Breast epithelium (tissue), 4 donors: ENCODE measurements around the gene RRM2. TPM values are rescaled to one million over a fixed set of nuclear protein-coding genes. Genes with fewer than 3 reads are reported as not detected.
A peak's percentile ranks its signal among the peaks of the same experiment; 100 is the strongest.

ENCODE experiments used
- DNase-seq, 2 donors: peaks; one replicate each; pipeline ENCODE4 v3.0.0-alpha.2; 2019; ENCODE audit warnings: low spot score in 2 of 2
- H3K27ac ChIP-seq, 2 donors: fragments of 200-600 bp; sonication (generic) in 1 of 2; one replicate each; pipeline ENCODE4 v1.5.1; 2016 to 2019; ENCODE audit warnings: mild to moderate bottlenecking in 1 of 2
- H3K27me3 ChIP-seq, 2 donors: fragments of 200-600 bp; sonication (generic) in 1 of 2; one replicate each; pipeline versions ENCODE4 v1.5.1 to v1.6.0; 2017 to 2019; ENCODE audit warnings: control low read depth in 1 of 2, mild to moderate bottlenecking in 1 of 2
- H3K36me3 ChIP-seq: fragments of 200-600 bp; one replicate; pipeline ENCODE4 v1.5.1; 2019
- H3K4me1 ChIP-seq, 2 donors: fragments of 200-600 bp; sonication (generic); one replicate each; pipeline ENCODE4 v1.5.1; 2016 to 2019; ENCODE audit warnings: control low read depth in 1 of 2
- H3K4me3 ChIP-seq, 3 donors: fragments of 200-600 bp; sonication (generic); 1 replicate in 2 of 3; 2 replicates in 1 of 3; pipeline ENCODE4 v1.5.1; 2016 to 2019; ENCODE audit warnings: mild to moderate bottlenecking in 3 of 3, moderate library complexity in 2 of 3
- H3K9me3 ChIP-seq, 2 donors: fragments of 200-600 bp; sonication (generic) in 1 of 2; one replicate each; pipeline ENCODE4 v1.5.1; 2016 to 2019; ENCODE audit warnings: control low read depth in 1 of 2
- POLR2A ChIP-seq: fragments of 450-650 bp; IDR thresholded peaks from one replicate; pipeline ENCODE4 v1.6.1; 2016; ENCODE audit warnings: antibody characterized with exemption, mild to moderate bottlenecking, moderate library complexity
- POLR2AphosphoS5 ChIP-seq, 3 donors: sonication (generic); formaldehyde crosslinking; IDR thresholded peaks; one replicate each; pipeline ENCODE4 v1.6.1; 2017; ENCODE audit warnings: antibody characterized with exemption in 3 of 3
- intact Hi-C: fragments of 100-400 bp; cut with DNase I; formaldehyde crosslinking; loops from one replicate; pipeline ENCODE4 v1.15.1; 2023; ENCODE audit warnings: low total_unique reads
- total RNA-seq, 3 donors: library from RNA; depleted of rRNA; stranded (reverse); fragments of >200 nt; gene quantifications; one replicate each; pipeline ENCODE4 v1.1.0, GENCODE V29; 2016
- TF ChIP-seq, protein P1 (sequence below), 3 donors: fragments of 450-650 bp; IDR thresholded peaks; one replicate each; pipeline ENCODE4 v1.5.1; 2016 to 2017; ENCODE audit warnings: antibody characterized with exemption in 3 of 3, mild to moderate bottlenecking in 3 of 3, moderate library complexity in 3 of 3

Gene RRM2
- total RNA-seq, 3 donors from 2014 or later, result 0.98 to 2.6 (median 1.6) TPM

DNA sequence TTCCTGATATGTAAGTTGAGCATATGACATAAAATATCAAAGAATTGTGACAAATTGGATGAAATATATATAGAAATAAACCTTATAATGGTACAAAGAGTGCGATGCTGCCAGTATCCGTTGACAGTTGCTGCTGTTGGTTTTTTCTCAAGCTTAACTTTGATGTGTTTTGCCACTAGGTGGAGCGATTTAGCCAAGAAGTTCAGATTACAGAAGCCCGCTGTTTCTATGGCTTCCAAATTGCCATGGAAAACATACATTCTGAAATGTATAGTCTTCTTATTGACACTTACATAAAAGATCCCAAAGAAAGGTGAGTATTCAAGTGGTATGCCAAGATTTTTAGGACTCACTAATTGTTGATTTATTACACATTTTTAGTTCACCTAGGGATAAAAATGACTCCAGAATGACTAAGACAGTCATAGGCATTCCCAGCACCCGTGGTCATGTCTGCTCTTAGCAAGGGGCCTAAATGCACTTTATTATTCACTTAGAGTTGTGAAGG is 2.1 kb downstream of the RRM2 start:
- no peak for DNase-seq
- Histone ChIP-seq H3K4me1 (peaks cover 4 to 12% of the 10 kb centered on the region in 2 donors), H3K36me3 (no peaks in the 10 kb centered on the region), H3K9me3 (no peaks in the 10 kb centered on the region), H3K4me3 (no peak overlapping the region), H3K27ac (no peak overlapping the region), H3K27me3 (peaks cover 0 to 19% of the 10 kb centered on the region in 2 donors)
- intact Hi-C loops, result no loop called here
- TF ChIP-seq POLR2A, result no peak
- TF ChIP-seq, protein P1, sequence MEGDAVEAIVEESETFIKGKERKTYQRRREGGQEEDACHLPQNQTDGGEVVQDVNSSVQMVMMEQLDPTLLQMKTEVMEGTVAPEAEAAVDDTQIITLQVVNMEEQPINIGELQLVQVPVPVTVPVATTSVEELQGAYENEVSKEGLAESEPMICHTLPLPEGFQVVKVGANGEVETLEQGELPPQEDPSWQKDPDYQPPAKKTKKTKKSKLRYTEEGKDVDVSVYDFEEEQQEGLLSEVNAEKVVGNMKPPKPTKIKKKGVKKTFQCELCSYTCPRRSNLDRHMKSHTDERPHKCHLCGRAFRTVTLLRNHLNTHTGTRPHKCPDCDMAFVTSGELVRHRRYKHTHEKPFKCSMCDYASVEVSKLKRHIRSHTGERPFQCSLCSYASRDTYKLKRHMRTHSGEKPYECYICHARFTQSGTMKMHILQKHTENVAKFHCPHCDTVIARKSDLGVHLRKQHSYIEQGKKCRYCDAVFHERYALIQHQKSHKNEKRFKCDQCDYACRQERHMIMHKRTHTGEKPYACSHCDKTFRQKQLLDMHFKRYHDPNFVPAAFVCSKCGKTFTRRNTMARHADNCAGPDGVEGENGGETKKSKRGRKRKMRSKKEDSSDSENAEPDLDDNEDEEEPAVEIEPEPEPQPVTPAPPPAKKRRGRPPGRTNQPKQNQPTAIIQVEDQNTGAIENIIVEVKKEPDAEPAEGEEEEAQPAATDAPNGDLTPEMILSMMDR (IDR thresholded peaks at IDR 0.05), result peak; percentile 47 to 77 (median 59)

DNA sequence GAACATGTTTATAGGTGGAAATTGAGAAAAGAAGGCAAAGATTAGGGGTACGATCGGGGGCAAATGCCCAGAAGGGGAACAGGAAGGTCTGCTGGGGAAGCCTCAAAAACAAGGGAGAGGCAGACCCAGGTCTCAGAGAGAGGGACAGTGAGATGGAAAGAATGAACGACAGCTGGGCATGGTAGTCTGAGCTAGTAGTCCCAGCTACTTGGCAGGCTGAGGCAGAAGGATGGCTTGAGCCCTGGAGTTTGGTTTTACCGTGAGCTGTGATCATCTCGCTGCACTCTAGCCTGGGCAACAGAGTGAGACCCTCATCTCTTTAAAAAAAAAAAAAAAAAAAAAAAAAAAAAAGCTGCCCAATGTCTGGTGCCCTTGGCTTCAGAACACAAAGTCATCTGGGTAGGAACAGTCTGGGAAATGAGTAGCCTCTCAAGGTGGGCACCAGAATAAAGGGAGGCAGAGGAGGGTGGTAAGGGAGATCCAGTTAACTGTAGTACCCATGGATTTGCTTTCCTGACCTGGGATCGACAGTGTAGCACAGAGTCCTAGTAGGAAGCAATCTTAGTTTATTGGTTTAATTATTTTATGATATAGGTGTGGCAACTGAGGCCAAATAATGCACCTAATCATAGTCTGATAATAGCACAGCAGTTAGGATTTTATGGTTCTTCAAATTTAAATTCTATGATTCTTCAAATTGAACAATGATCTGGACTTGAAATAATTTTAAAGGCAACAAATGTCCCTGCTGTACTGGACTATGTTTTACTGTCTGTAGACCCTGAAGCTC is 3.5 kb downstream of the RRM2 start:
- intact Hi-C loops, result no loop called here

DNA sequence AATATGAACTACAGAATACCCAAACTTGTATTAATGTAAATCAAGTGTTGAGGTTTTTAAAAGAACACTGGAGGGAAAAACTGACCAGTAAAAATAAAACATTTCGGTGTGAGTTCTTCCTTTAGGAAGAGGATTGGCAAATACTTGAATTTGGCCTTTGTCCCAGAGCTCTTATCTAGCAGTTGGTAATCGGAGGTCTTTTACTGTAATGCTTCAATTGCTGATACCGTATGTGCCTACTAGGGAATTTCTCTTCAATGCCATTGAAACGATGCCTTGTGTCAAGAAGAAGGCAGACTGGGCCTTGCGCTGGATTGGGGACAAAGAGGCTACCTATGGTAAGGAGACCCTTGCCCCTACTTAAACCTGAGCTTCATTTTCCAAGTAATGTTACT is 4.1 kb downstream of the RRM2 start:
- Histone ChIP-seq H3K27ac (no peak overlapping the region), H3K4me1 (peaks cover 4 to 12% of the 10 kb centered on the region in 2 donors), H3K9me3 (no peaks in the 10 kb centered on the region), H3K36me3 (no peaks in the 10 kb centered on the region), H3K27me3 (peaks cover 0 to 19% of the 10 kb centered on the region in 2 donors), H3K4me3 (no peak overlapping the region)
- intact Hi-C loops, result no loop called here
- TF ChIP-seq POLR2AphosphoS5 (IDR thresholded peaks at IDR 0.05), result no peak
- TF ChIP-seq, protein P1 (IDR thresholded peaks at IDR 0.05), result no peak
- no peak for TF ChIP-seq POLR2A
- DNase-seq, result no peak

More for the DNA sequence above, 3.5 kb downstream of the RRM2 start:
- no peak overlapping the region for H3K27ac ChIP-seq
- H3K4me3 ChIP-seq, result no peak overlapping the region
- DNase-seq, result no peak
- TF ChIP-seq, protein P1 (IDR thresholded peaks at IDR 0.05), result no peak
- TF ChIP-seq POLR2AphosphoS5 (IDR thresholded peaks at IDR 0.05), result no peak
- TF ChIP-seq POLR2A, result no peak
- H3K9me3 ChIP-seq, result no peaks in the 10 kb centered on the region
- H3K27me3 ChIP-seq, result peaks cover 0 to 19% of the 10 kb centered on the region in 2 donors
- H3K36me3 ChIP-seq, result no peaks in the 10 kb centered on the region
- peaks cover 4 to 12% of the 10 kb centered on the region in 2 donors for H3K4me1 ChIP-seq

DNA sequence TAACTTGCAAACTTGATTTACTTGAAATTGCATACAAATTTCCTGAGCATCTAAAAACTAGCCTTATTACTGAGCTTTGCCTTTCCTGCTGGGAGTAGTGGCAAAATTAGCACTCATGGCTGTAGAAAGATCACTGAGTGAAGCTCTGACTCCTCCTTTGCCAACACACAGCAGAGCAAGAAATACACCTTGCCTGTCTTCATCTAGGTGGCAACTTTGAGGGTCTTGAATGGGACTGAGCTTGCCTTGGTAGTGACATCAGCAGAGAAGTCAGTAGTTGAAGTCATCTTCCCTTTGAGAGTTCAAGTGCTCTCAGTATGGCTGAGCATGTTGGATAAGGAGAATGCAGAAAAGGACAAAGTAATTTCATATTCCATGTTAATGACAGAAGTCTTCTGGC is 5.9 kb downstream of the RRM2 start:
- H3K4me1 ChIP-seq, result no peaks in the 10 kb centered on the region
- H3K36me3 ChIP-seq, result no peaks in the 10 kb centered on the region
- TF ChIP-seq POLR2AphosphoS5 (IDR thresholded peaks at IDR 0.05) (no peak), POLR2A (no peak)
- TF ChIP-seq, protein P1 (IDR thresholded peaks at IDR 0.05), result no peak
- peaks cover 0 to 10% of the 10 kb centered on the region in 2 donors for H3K27me3 ChIP-seq
- H3K27ac ChIP-seq, result no peak overlapping the region
- DNase-seq, result no peak
- H3K9me3 ChIP-seq, result no peaks in the 10 kb centered on the region
- intact Hi-C loops, result no loop called here
- no peak overlapping the region for H3K4me3 ChIP-seq

DNA sequence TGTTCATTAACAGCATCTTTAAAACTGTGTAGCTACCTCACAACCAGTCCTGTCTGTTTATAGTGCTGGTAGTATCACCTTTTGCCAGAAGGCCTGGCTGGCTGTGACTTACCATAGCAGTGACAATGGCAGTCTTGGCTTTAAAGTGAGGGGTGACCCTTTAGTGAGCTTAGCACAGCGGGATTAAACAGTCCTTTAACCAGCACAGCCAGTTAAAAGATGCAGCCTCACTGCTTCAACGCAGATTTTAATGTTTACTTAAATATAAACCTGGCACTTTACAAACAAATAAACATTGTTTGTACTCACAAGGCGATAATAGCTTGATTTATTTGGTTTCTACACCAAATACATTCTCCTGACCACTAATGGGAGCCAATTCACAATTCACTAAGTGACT is 7.0 kb downstream of the RRM2 start:
- TF ChIP-seq POLR2A, result no peak
- intact Hi-C loops, result no loop called here
- no peak for DNase-seq

More for the DNA sequence above, 7.0 kb downstream of the RRM2 start:
- H3K4me1 ChIP-seq, result no peaks in the 10 kb centered on the region
- H3K4me3 ChIP-seq, result no peak overlapping the region
- H3K27me3 ChIP-seq, result no peaks in the 10 kb centered on the region
- H3K9me3 ChIP-seq, result no peaks in the 10 kb centered on the region
- no peaks in the 10 kb centered on the region for H3K36me3 ChIP-seq
- no peak overlapping the region for H3K27ac ChIP-seq
